ENCODE measurements around the gene PKD1.
A peak's percentile ranks its signal among the peaks of the same experiment; 100 is the strongest.

Gene PKD1

DNA sequence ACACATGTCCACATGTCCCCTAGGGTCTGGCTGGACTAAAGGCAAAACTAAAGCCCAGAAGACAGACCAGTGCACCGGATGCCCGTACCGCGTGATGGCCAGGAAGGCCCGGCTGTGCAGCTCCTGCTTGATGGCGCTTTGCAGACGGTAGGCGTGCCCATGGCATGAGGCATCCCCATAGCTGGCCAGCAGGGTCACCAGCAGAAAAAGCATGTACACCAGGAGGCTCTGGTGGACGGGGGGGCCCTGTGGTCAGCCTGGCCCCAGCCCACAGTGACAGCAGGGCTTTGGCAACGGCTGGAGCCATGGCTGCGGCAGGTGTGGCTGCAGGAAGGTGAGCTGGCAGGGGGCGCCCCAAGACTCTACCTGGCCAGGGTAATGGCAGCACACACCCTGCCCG, 42.8 kb downstream of the PKD1 start:
- peaks cover 0 to 8% (median 0%) of the 10 kb centered on the region in 4 experiments for H3K4me1 ChIP-seq (ENCODE audit: control extremely low read depth in 1 of 4, control insufficient read depth in 4 of 4, insufficient read depth in 4 of 4, low read length in 3 of 4)
- H3K27me3 ChIP-seq (replicated peaks in 2 of 5; ENCODE audit: control insufficient read depth in 4 of 5, insufficient read depth in 5 of 5, low read length in 4 of 5) = no peaks in the 10 kb centered on the region
- no peak overlapping the region for H3K4me3 ChIP-seq (ENCODE audit: control insufficient read depth in 1 of 7, extremely low read depth in 1 of 7, insufficient read depth in 4 of 7, low read depth in 2 of 7, low read length in 6 of 7)
- H3K9me3 ChIP-seq (ENCODE audit: control extremely low read depth in 1 of 5, control insufficient read depth in 4 of 5, insufficient read depth in 2 of 5, low read depth in 1 of 5, low read length in 4 of 5) = no peaks in the 10 kb centered on the region
- DNase-seq = no peak
- peaks cover 7 to 91% (median 55%) of the 10 kb centered on the region in 4 experiments for H3K36me3 ChIP-seq (ENCODE audit: control insufficient read depth in 4 of 4, insufficient read depth in 4 of 4, low read length in 3 of 4)
- CTCF ChIA-PET = interaction anchor here (1.3 kb wide), 1 partner anchor 22 kb away, joined by 3 read pairs; no protein-coding TSS in a partner anchor
- POLR2A ChIA-PET = no interaction called here
- 99% methylated on average over 10 of the region's 13 CpGs for WGBS (ENCODE audit: insufficient coverage)
- H3K27ac ChIP-seq (ENCODE audit: insufficient read depth in 1 of 2, low read depth in 1 of 2, low read length in 2 of 2, poor library complexity in 1 of 2, severe bottlenecking in 2 of 2) = no peak overlapping the region

- no peak for DNase-seq
- ChIA-PET CTCF (interaction anchor here (1.3 kb wide), 1 partner anchor 21 kb away, joined by 3 read pairs; no protein-coding TSS in a partner anchor), POLR2A (no interaction called here)
- no peak overlapping the region for H3K27ac ChIP-seq (ENCODE audit: insufficient read depth in 1 of 2, low read depth in 1 of 2, low read length in 2 of 2, poor library complexity in 1 of 2, severe bottlenecking in 2 of 2)
- no peaks in the 10 kb centered on the region for H3K9me3 ChIP-seq (ENCODE audit: control extremely low read depth in 1 of 5, control insufficient read depth in 4 of 5, insufficient read depth in 2 of 5, low read depth in 1 of 5, low read length in 4 of 5)
- no peak overlapping the region for H3K4me3 ChIP-seq (ENCODE audit: control insufficient read depth in 1 of 7, extremely low read depth in 1 of 7, insufficient read depth in 4 of 7, low read depth in 2 of 7, low read length in 6 of 7)
- no peaks in the 10 kb centered on the region for H3K27me3 ChIP-seq (replicated peaks in 2 of 5; ENCODE audit: control insufficient read depth in 4 of 5, insufficient read depth in 5 of 5, low read length in 4 of 5)
- peaks cover 7 to 92% (median 57%) of the 10 kb centered on the region in 4 experiments for H3K36me3 ChIP-seq (ENCODE audit: control insufficient read depth in 4 of 4, insufficient read depth in 4 of 4, low read length in 3 of 4)
- over 99% methylated on average over 13 of the region's 16 CpGs for WGBS (ENCODE audit: insufficient coverage)
- peaks cover 0 to 8% (median 0%) of the 10 kb centered on the region in 4 experiments for H3K4me1 ChIP-seq (ENCODE audit: control extremely low read depth in 1 of 4, control insufficient read depth in 4 of 4, insufficient read depth in 4 of 4, low read length in 3 of 4)
Observed at GRCh38 chr16:2092256-2092620, 43.5 kb downstream of the PKD1 start.

GRCh38 chr16:2091547-2092255, 44.0 kb downstream of the PKD1 start:
- WGBS (ENCODE audit: insufficient coverage) = 96% methylated on average over 49 of the region's 49 CpGs
- Histone ChIP-seq H3K9me3 (ENCODE audit: control extremely low read depth in 1 of 5, control insufficient read depth in 4 of 5, insufficient read depth in 2 of 5, low read depth in 1 of 5, low read length in 4 of 5) (no peaks in the 10 kb centered on the region), H3K36me3 (ENCODE audit: control insufficient read depth in 4 of 4, insufficient read depth in 4 of 4, low read length in 3 of 4) (peaks cover 7 to 92% (median 55%) of the 10 kb centered on the region in 4 experiments), H3K27me3 (replicated peaks in 2 of 5; ENCODE audit: control insufficient read depth in 4 of 5, insufficient read depth in 5 of 5, low read length in 4 of 5) (no peaks in the 10 kb centered on the region), H3K4me1 (ENCODE audit: control extremely low read depth in 1 of 4, control insufficient read depth in 4 of 4, insufficient read depth in 4 of 4, low read length in 3 of 4) (peaks cover 0 to 8% (median 0%) of the 10 kb centered on the region in 4 experiments), H3K4me3 (ENCODE audit: control insufficient read depth in 1 of 7, extremely low read depth in 1 of 7, insufficient read depth in 4 of 7, low read depth in 2 of 7, low read length in 6 of 7) (peak overlapping the region in 1 of 7 experiments; percentile 15), H3K27ac (ENCODE audit: insufficient read depth in 1 of 2, low read depth in 1 of 2, low read length in 2 of 2, poor library complexity in 1 of 2, severe bottlenecking in 2 of 2) (no peak overlapping the region)
- ChIA-PET POLR2A (no interaction called here), CTCF (interaction anchor here (1.3 kb wide), 1 partner anchor 21 kb away, joined by 3 read pairs; no protein-coding TSS in a partner anchor)
- DNase-seq = no peak

DNA sequence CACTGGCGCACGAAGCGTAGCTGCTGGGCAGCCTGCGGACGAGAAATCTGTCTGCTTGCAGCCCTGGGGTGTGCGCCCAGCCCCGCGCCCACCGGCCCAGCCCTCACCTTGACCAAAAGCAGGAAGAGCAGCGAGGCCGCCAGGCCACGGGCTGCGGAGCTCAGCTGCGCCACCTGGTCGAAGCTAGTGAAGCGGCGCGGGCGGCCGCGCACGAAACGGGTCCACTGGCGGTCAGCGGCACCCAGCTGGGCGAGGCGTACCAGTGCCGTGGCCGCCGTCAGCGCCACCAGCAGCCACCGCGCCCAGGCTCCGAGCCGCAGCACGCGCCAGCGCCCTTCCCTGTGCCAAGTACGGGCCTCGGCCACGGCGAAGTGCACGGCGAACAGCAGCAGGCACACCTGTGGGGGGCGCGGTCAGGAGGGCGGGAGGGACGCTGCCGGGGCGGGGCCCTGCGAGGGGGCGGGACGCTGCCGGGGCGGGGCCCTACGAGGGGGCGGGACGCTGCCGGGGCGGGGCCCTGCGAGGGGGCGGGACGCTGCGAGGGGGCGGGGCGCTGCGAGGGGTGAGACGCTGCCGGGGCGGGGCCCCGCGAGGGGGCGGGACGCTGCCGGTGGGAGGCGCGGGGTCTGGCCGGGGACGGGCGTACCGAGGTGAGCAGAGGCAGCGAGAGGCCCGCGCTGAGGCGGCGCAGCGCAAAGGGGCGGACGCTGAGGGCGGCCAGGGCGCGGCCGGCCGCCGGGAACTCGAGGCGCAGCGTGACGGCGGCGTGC, 44.7 kb downstream of the PKD1 start:
- Histone ChIP-seq H3K9me3 (ENCODE audit: control extremely low read depth in 1 of 5, control insufficient read depth in 4 of 5, insufficient read depth in 2 of 5, low read depth in 1 of 5, low read length in 4 of 5) (no peaks in the 10 kb centered on the region), H3K27me3 (replicated peaks in 2 of 5; ENCODE audit: control insufficient read depth in 4 of 5, insufficient read depth in 5 of 5, low read length in 4 of 5) (no peaks in the 10 kb centered on the region), H3K4me1 (ENCODE audit: control extremely low read depth in 1 of 4, control insufficient read depth in 4 of 4, insufficient read depth in 4 of 4, low read length in 3 of 4) (peaks cover 0 to 8% (median 0%) of the 10 kb centered on the region in 4 experiments), H3K36me3 (ENCODE audit: control insufficient read depth in 4 of 4, insufficient read depth in 4 of 4, low read length in 3 of 4) (peaks cover 7 to 92% (median 56%) of the 10 kb centered on the region in 4 experiments), H3K27ac (ENCODE audit: insufficient read depth in 1 of 2, low read depth in 1 of 2, low read length in 2 of 2, poor library complexity in 1 of 2, severe bottlenecking in 2 of 2) (no peak overlapping the region), H3K4me3 (ENCODE audit: control insufficient read depth in 1 of 7, extremely low read depth in 1 of 7, insufficient read depth in 4 of 7, low read depth in 2 of 7, low read length in 6 of 7) (peak overlapping the region in 1 of 7 experiments; percentile 15)
- ChIA-PET POLR2A (no interaction called here), CTCF (no interaction called here)
- WGBS (ENCODE audit: insufficient coverage) = 86% methylated on average over 61 of the region's 101 CpGs
- peak in 1 of 3 donors; percentile 22 for DNase-seq

DNA sequence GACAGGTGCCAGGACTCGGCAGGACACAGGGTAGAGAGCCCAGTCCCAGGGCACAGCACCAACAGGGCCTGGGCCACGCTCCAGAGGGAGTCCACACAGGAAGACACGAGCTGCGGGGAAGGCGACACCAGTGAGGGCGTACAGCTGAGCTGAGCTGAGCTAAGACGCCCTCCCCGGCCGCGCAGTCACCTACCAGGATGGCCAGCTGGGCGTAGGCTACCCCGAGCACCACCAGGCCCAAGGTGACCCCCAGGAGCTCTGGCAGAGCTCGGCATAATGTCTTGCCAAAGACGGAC, 45.3 kb downstream of the PKD1 start:
- no peaks in the 10 kb centered on the region for H3K27me3 ChIP-seq (replicated peaks in 2 of 5; ENCODE audit: control insufficient read depth in 4 of 5, insufficient read depth in 5 of 5, low read length in 4 of 5)
- H3K4me1 ChIP-seq (ENCODE audit: control extremely low read depth in 1 of 4, control insufficient read depth in 4 of 4, insufficient read depth in 4 of 4, low read length in 3 of 4) = peaks cover 0 to 8% (median 0%) of the 10 kb centered on the region in 4 experiments
- no peak overlapping the region for H3K27ac ChIP-seq (ENCODE audit: insufficient read depth in 1 of 2, low read depth in 1 of 2, low read length in 2 of 2, poor library complexity in 1 of 2, severe bottlenecking in 2 of 2)
- 96% methylated on average over 14 of the region's 14 CpGs for WGBS (ENCODE audit: insufficient coverage)
- POLR2A ChIA-PET = no interaction called here
- DNase-seq = no peak
- H3K9me3 ChIP-seq (ENCODE audit: control extremely low read depth in 1 of 5, control insufficient read depth in 4 of 5, insufficient read depth in 2 of 5, low read depth in 1 of 5, low read length in 4 of 5) = no peaks in the 10 kb centered on the region
- no peak overlapping the region for H3K4me3 ChIP-seq (ENCODE audit: control insufficient read depth in 1 of 7, extremely low read depth in 1 of 7, insufficient read depth in 4 of 7, low read depth in 2 of 7, low read length in 6 of 7)
- CTCF ChIA-PET = no interaction called here
- H3K36me3 ChIP-seq (ENCODE audit: control insufficient read depth in 4 of 4, insufficient read depth in 4 of 4, low read length in 3 of 4) = peaks cover 7 to 93% (median 54%) of the 10 kb centered on the region in 4 experiments

GRCh38 chr16:2089706-2090480, 45.8 kb downstream of the PKD1 start:
- no peaks in the 10 kb centered on the region for H3K27me3 ChIP-seq (replicated peaks in 2 of 5; ENCODE audit: control insufficient read depth in 4 of 5, insufficient read depth in 5 of 5, low read length in 4 of 5)
- WGBS (ENCODE audit: insufficient coverage) = 97% methylated on average over 39 of the region's 44 CpGs
- DNase-seq = no peak
- ChIA-PET POLR2A (no interaction called here), CTCF (no interaction called here)
- peaks cover 0 to 8% (median 0%) of the 10 kb centered on the region in 4 experiments for H3K4me1 ChIP-seq (ENCODE audit: control extremely low read depth in 1 of 4, control insufficient read depth in 4 of 4, insufficient read depth in 4 of 4, low read length in 3 of 4)
- no peak overlapping the region for H3K4me3 ChIP-seq (ENCODE audit: control insufficient read depth in 1 of 7, extremely low read depth in 1 of 7, insufficient read depth in 4 of 7, low read depth in 2 of 7, low read length in 6 of 7)
- H3K9me3 ChIP-seq (ENCODE audit: control extremely low read depth in 1 of 5, control insufficient read depth in 4 of 5, insufficient read depth in 2 of 5, low read depth in 1 of 5, low read length in 4 of 5) = no peaks in the 10 kb centered on the region
- peaks cover 7 to 93% (median 54%) of the 10 kb centered on the region in 4 experiments for H3K36me3 ChIP-seq (ENCODE audit: control insufficient read depth in 4 of 4, insufficient read depth in 4 of 4, low read length in 3 of 4)
- no peak overlapping the region for H3K27ac ChIP-seq (ENCODE audit: insufficient read depth in 1 of 2, low read depth in 1 of 2, low read length in 2 of 2, poor library complexity in 1 of 2, severe bottlenecking in 2 of 2)

All from common myeloid progenitor, CD34-positive (primary cell).